ENCODE measurements around the gene AFG1L.

DNA sequence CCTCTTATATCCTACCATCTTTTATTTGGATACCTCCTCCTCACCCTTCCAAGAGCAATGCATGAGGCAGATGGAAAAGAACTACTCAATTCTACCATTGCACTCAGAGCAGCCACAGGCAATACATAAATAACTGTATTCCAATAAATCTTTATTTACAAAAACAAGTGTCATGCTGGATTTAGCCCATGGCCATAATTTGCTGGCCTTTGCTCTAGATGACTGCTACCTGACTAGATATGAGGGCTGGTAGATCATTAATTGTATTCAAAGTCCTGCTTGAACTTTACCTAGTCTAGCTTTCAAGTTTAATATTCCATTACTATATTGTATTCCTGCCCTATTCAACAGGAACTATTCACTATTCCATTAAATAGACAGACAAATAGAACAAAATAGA is 37.1 kb downstream of the AFG1L start:
- no peak for TF ChIP-seq POLR2AphosphoS5 (IDR thresholded peaks at IDR 0.05; ENCODE audit: low read depth, low read length)
- TF ChIP-seq, protein P1, sequence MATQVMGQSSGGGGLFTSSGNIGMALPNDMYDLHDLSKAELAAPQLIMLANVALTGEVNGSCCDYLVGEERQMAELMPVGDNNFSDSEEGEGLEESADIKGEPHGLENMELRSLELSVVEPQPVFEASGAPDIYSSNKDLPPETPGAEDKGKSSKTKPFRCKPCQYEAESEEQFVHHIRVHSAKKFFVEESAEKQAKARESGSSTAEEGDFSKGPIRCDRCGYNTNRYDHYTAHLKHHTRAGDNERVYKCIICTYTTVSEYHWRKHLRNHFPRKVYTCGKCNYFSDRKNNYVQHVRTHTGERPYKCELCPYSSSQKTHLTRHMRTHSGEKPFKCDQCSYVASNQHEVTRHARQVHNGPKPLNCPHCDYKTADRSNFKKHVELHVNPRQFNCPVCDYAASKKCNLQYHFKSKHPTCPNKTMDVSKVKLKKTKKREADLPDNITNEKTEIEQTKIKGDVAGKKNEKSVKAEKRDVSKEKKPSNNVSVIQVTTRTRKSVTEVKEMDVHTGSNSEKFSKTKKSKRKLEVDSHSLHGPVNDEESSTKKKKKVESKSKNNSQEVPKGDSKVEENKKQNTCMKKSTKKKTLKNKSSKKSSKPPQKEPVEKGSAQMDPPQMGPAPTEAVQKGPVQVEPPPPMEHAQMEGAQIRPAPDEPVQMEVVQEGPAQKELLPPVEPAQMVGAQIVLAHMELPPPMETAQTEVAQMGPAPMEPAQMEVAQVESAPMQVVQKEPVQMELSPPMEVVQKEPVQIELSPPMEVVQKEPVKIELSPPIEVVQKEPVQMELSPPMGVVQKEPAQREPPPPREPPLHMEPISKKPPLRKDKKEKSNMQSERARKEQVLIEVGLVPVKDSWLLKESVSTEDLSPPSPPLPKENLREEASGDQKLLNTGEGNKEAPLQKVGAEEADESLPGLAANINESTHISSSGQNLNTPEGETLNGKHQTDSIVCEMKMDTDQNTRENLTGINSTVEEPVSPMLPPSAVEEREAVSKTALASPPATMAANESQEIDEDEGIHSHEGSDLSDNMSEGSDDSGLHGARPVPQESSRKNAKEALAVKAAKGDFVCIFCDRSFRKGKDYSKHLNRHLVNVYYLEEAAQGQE (IDR thresholded peaks at IDR 0.05; ENCODE audit: insufficient read depth in 1 of 2, low read depth in 2 of 2, low read length in 2 of 2): no peak
- TF ChIP-seq TAF1 (IDR thresholded peaks at IDR 0.05; ENCODE audit: borderline replicate concordance, insufficient read depth, low read length): no peak
- no peak for TF ChIP-seq SIN3A (IDR thresholded peaks at IDR 0.05; ENCODE audit: borderline replicate concordance, insufficient read depth, low read length)

Measured in PFSK-1 (cell line).